Osteoblast (primary cell): ENCODE data around the gene SRCIN1. TPM values are rescaled to one million over a fixed set of nuclear protein-coding genes. Genes with fewer than 3 reads are reported as not detected.
"Not testable (repeated sequence)": the region's sequence is repeated elsewhere in the genome, so short reads cannot be mapped to it uniquely, and the experiment has no call there.

ENCODE experiments used
- DNase-seq: peaks from one replicate; pipeline ENCODE4 v3.0.0; 2011; ENCODE audit warnings: low spot score, mixed read lengths; ENCODE audit not compliant: insufficient read length; ENCODE audit errors: missing footprints
- H2AFZ ChIP-seq: 2 replicates; pipeline ENCODE4 v1.6.0; 2011; ENCODE audit warnings: mild to moderate bottlenecking, low read length
- H3K27ac ChIP-seq: 2 replicates; pipeline ENCODE4 v1.5.1; 2011; ENCODE audit warnings: mild to moderate bottlenecking, low read depth, low read length, moderate library complexity
- H3K27me3 ChIP-seq: 2 replicates; pipeline ENCODE4 v1.6.0; 2012; ENCODE audit warnings: mild to moderate bottlenecking, control low read depth, inconsistent platforms, low read length, moderate library complexity; ENCODE audit not compliant: insufficient read depth
- H3K36me3 ChIP-seq: 2 replicates; pipeline ENCODE4 v1.5.1; 2011; ENCODE audit warnings: mild to moderate bottlenecking, low read length, control low read depth, moderate library complexity; ENCODE audit not compliant: insufficient read depth
- H3K4me1 ChIP-seq: 2 replicates; pipeline ENCODE4 v1.5.1; 2011; ENCODE audit warnings: mild to moderate bottlenecking, low read length, control low read depth, moderate library complexity; ENCODE audit not compliant: insufficient read depth
- H3K4me2 ChIP-seq: 2 replicates; pipeline ENCODE4 v1.6.0; 2011; ENCODE audit warnings: mild to moderate bottlenecking, low read length; ENCODE audit not compliant: insufficient read depth
- H3K4me3 ChIP-seq: fragments of 200-600 bp; sonication (generic); 3 replicates; pipeline ENCODE4 v1.5.1; 2012; ENCODE audit warnings: mild to moderate bottlenecking, low read length, inconsistent platforms; ENCODE audit not compliant: insufficient read depth
- H3K79me2 ChIP-seq: 2 replicates; pipeline ENCODE4 v1.6.0; 2012; ENCODE audit warnings: mild to moderate bottlenecking, low read length, control low read depth, inconsistent platforms; ENCODE audit not compliant: insufficient read depth
- H3K9me3 ChIP-seq: 2 replicates; pipeline ENCODE4 v1.5.1; 2011; ENCODE audit warnings: low read depth, low read length, control low read depth
- H4K20me1 ChIP-seq: 2 replicates; pipeline ENCODE4 v1.6.0; 2012; ENCODE audit warnings: mild to moderate bottlenecking, low read length, control low read depth; ENCODE audit not compliant: insufficient read depth
- total RNA-seq: library from RNA; depleted of rRNA; stranded (reverse); fragments of >200 nt; gene quantifications from 2 replicates; pipeline ENCODE4 v1.2.3, GENCODE V29; 2012
- TF ChIP-seq, protein P1 (sequence below): IDR thresholded peaks from 2 replicates; pipeline ENCODE4 v1.5.1; 2011; ENCODE audit warnings: mild to moderate bottlenecking, low read depth, low read length, moderate library complexity; ENCODE audit errors: extremely low read depth

SRCIN1 gene
- total RNA-seq, 1 donor, result not detected

- not testable (repeated sequence) for H3K27ac ChIP-seq, H3K27me3 ChIP-seq, H3K4me3 ChIP-seq, H3K9me3 ChIP-seq, H3K4me2 ChIP-seq, H3K4me1 ChIP-seq, H2AFZ ChIP-seq
- Histone ChIP-seq H4K20me1 (peaks cover 14% of the 10 kb centered on the region), H3K79me2 (peaks cover 34% of the 10 kb centered on the region), H3K36me3 (peaks cover 34% of the 10 kb centered on the region)
- TF ChIP-seq, protein P1, sequence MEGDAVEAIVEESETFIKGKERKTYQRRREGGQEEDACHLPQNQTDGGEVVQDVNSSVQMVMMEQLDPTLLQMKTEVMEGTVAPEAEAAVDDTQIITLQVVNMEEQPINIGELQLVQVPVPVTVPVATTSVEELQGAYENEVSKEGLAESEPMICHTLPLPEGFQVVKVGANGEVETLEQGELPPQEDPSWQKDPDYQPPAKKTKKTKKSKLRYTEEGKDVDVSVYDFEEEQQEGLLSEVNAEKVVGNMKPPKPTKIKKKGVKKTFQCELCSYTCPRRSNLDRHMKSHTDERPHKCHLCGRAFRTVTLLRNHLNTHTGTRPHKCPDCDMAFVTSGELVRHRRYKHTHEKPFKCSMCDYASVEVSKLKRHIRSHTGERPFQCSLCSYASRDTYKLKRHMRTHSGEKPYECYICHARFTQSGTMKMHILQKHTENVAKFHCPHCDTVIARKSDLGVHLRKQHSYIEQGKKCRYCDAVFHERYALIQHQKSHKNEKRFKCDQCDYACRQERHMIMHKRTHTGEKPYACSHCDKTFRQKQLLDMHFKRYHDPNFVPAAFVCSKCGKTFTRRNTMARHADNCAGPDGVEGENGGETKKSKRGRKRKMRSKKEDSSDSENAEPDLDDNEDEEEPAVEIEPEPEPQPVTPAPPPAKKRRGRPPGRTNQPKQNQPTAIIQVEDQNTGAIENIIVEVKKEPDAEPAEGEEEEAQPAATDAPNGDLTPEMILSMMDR, result peak; percentile 68
- DNase-seq, result peak; percentile 85
These were observed 121.3 kb downstream of the SRCIN1 start for GRCh38 chr17:38484242-38485145.

DNA sequence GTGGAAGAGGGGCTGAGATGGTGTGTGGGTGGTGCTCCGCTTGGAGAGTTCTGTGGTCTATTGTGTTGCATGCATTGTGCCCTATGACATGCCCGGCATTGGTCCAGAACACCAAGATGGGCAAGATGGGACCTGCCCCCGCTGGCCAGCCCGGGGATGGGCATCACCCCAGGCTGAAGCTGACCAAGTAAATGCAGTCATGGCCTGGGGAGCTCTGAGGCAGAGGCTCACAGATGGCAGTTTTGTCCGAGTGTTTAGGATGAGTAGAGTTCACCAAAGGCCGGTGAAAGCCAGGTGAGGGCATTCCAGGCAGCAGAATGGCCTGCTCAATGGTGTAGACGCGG is 123.1 kb downstream of the SRCIN1 start:
- Histone ChIP-seq H3K36me3 (peaks cover 49% of the 10 kb centered on the region), H3K79me2 (peaks cover 41% of the 10 kb centered on the region), H4K20me1 (peaks cover 14% of the 10 kb centered on the region)
- not testable (repeated sequence) for H3K4me2 ChIP-seq, H2AFZ ChIP-seq, H3K4me1 ChIP-seq, H3K9me3 ChIP-seq, H3K4me3 ChIP-seq, DNase-seq, H3K27me3 ChIP-seq, H3K27ac ChIP-seq

DNA sequence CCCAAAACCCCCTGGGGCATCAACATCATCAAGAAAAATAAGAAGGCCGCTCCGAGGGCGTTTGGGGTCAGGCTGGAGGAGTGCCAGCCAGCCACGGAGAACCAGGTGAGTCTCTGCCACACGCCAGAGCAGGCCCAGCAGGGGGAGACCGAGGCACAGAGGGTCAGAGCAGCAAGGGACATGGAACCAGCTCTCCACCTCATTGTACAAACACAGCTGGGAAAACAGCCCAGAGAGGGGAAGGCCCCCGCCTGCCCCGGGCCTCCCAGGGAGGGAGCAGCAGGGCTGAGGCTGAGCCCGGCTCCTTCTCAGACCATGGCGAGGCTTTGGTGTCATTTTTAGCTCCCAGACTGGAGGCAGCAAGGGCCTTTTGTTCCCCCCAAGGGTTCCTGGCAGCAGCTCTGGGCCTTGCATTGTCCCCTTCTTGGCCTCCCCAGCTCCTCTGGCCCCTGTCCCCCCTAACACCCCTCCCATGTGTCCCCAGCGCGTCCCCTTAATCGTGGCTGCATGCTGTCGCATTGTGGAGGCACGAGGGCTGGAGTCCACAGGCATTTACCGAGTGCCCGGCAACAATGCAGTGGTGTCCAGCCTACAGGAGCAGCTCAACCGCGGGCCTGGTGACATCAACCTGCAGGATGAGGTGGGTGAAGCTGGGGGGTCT is 123.6 kb downstream of the SRCIN1 start:
- H3K4me2 ChIP-seq, DNase-seq, H3K9me3 ChIP-seq, H3K27ac ChIP-seq, H2AFZ ChIP-seq, H3K4me1 ChIP-seq, H3K27me3 ChIP-seq, H3K4me3 ChIP-seq: not testable (repeated sequence)
- peaks cover 47% of the 10 kb centered on the region for H3K36me3 ChIP-seq
- peaks cover 14% of the 10 kb centered on the region for H4K20me1 ChIP-seq
- peaks cover 38% of the 10 kb centered on the region for H3K79me2 ChIP-seq

Other genes starting within 250 kb of the SRCIN1 start
- 47.0 and 49.8 TPM in 2 replicates for gene ARHGAP23, start 177.5 kb downstream of the SRCIN1 start, total RNA-seq
- gene EPOP, start 69.0 kb upstream of the SRCIN1 start, total RNA-seq, result 1.2 and 2.2 TPM in 2 replicates
- gene MLLT6, start 99.3 kb upstream of the SRCIN1 start, total RNA-seq, result 33.3 and 44.2 TPM in 2 replicates
- gene CISD3, start 124.4 kb upstream of the SRCIN1 start, total RNA-seq, result 3.5 and 3.6 TPM in 2 replicates
- 3.3 and 5.0 TPM in 2 replicates for gene PCGF2, start 142.4 kb upstream of the SRCIN1 start, total RNA-seq
- gene PSMB3, start 146.8 kb upstream of the SRCIN1 start, total RNA-seq, result 235 and 267 TPM in 2 replicates
- gene PIP4K2B, start 193.6 kb upstream of the SRCIN1 start, total RNA-seq, result 48.1 and 65.4 TPM in 2 replicates
- 10.3 and 10.9 TPM in 2 replicates for gene CWC25, start 219.4 kb upstream of the SRCIN1 start, total RNA-seq
- 821 and 1,095 TPM in 2 replicates for gene RPL23, start 247.8 kb upstream of the SRCIN1 start, total RNA-seq